ENCODE data around the gene SFTPA2.
"Not testable (repeated sequence)": the region's sequence is repeated elsewhere in the genome, so short reads cannot be mapped to it uniquely, and the experiment has no call there.

The SFTPA2 gene

GRCh38 chr10:79559726-79560125, 481 bp downstream of the SFTPA2 start:
- H3K4me3 ChIP-seq (ENCODE audit: low read depth, low read length): no peak overlapping the region
- no peak for TF ChIP-seq CTCF (IDR thresholded peaks at IDR 0.05; ENCODE audit: low read depth, low read length, missing control alignments)
- DNase-seq (ENCODE audit: low read depth): no peak
- in situ Hi-C loops (cut with HindIII; ENCODE audit: low sequenced_read_pairs): no loop called here

- DNase-seq (ENCODE audit: low read depth); H3K4me3 ChIP-seq (ENCODE audit: low read depth, low read length); in situ Hi-C loops (cut with HindIII; ENCODE audit: low sequenced_read_pairs): not testable (repeated sequence)
Observed at GRCh38 chr10:79556961-79557360, 3.2 kb downstream of the SFTPA2 start.

GRCh38 chr10:79555354-79556309, 4.6 kb downstream of the SFTPA2 start:
- no peak for TF ChIP-seq CTCF (IDR thresholded peaks at IDR 0.05; ENCODE audit: low read depth, low read length, missing control alignments)
- in situ Hi-C loops (cut with HindIII; ENCODE audit: low sequenced_read_pairs): no loop called here
- H3K4me3 ChIP-seq (ENCODE audit: low read depth, low read length): no peak overlapping the region
- DNase-seq (ENCODE audit: low read depth): no peak

- in situ Hi-C loops (cut with HindIII; ENCODE audit: low sequenced_read_pairs): no loop called here
- no peak for TF ChIP-seq CTCF (IDR thresholded peaks at IDR 0.05; ENCODE audit: low read depth, low read length, missing control alignments)
- DNase-seq (ENCODE audit: low read depth): no peak
- H3K4me3 ChIP-seq (ENCODE audit: low read depth, low read length): no peak overlapping the region
Observed at GRCh38 chr10:79552143-79552542, 8.1 kb downstream of the SFTPA2 start.

GRCh38 chr10:79547973-79548372, 12.2 kb downstream of the SFTPA2 start:
- TF ChIP-seq CTCF (IDR thresholded peaks at IDR 0.05; ENCODE audit: low read depth, low read length, missing control alignments): no peak
- no peak overlapping the region for H3K4me3 ChIP-seq (ENCODE audit: low read depth, low read length)
- DNase-seq (ENCODE audit: low read depth): no peak
- in situ Hi-C loops (cut with HindIII; ENCODE audit: low sequenced_read_pairs): no loop called here

GRCh38 chr10:79547128-79547527, 13.1 kb downstream of the SFTPA2 start:
- DNase-seq (ENCODE audit: low read depth); in situ Hi-C loops (cut with HindIII; ENCODE audit: low sequenced_read_pairs); H3K4me3 ChIP-seq (ENCODE audit: low read depth, low read length): not testable (repeated sequence)

- in situ Hi-C loops (cut with HindIII; ENCODE audit: low sequenced_read_pairs); H3K4me3 ChIP-seq (ENCODE audit: low read depth, low read length); DNase-seq (ENCODE audit: low read depth): not testable (repeated sequence)
Observed at GRCh38 chr10:79544926-79545659, 15.1 kb downstream of the SFTPA2 start.

GRCh38 chr10:79544408-79544807, 15.8 kb downstream of the SFTPA2 start:
- H3K4me3 ChIP-seq (ENCODE audit: low read depth, low read length); DNase-seq (ENCODE audit: low read depth); in situ Hi-C loops (cut with HindIII; ENCODE audit: low sequenced_read_pairs): not testable (repeated sequence)
